IMR-90 (cell line): ENCODE measurements around the gene NRIP1. TPM values are rescaled to one million over a fixed set of nuclear protein-coding genes. Genes with fewer than 3 reads are reported as not detected.

Experiments
- ATAC-seq: fragments of 200-7000 bp; cut with Tn5 transposase; 2 replicates; pipeline ENCODE4 v1.9.1; 2020; ENCODE audit warnings: low read depth, mild to moderate bottlenecking, moderate library complexity
- BruUV-seq: library from RNA; stranded (reverse); fragments of 400-500 nt; replicated peaks from 2 replicates; lab custom pipeline; 2021; lab: Mats Ljungman, UMichigan
- CTCF ChIA-PET: fragments of 300-600 bp; formaldehyde crosslinking; extraction: SDS; loops from one replicate; lab custom pipeline; 2021; ENCODE audit warnings: antibody characterized with exemption; lab: Yijun Ruan, JAX
- POLR2A ChIA-PET: fragments of 300-600 bp; sonication (Branson Sonifier 250); formaldehyde crosslinking; loops from one replicate; lab custom pipeline; 2022; ENCODE audit warnings: antibody characterized with exemption; ENCODE audit not compliant: unreplicated experiment; lab: Charles Lee
- DNase-seq: peaks from one replicate; pipeline ENCODE4 v3.0.0; 2013
- H2AFZ ChIP-seq: replicated peaks from 2 replicates; pipeline ENCODE3; 2013; ENCODE audit warnings: low read length, mild to moderate bottlenecking; ENCODE audit not compliant: poor library complexity
- H2AK5ac ChIP-seq: 2 replicates; pipeline ENCODE4 v1.6.1; 2013; ENCODE audit warnings: low read depth, low read length, inconsistent platforms
- H2AK9ac ChIP-seq: replicated peaks from 2 replicates; pipeline ENCODE3; 2013; ENCODE audit warnings: mild to moderate bottlenecking, low read depth, low read length, moderate library complexity; ENCODE audit not compliant: poor library complexity
- H2BK120ac ChIP-seq: 2 replicates; pipeline ENCODE4 v1.6.1; 2013; ENCODE audit warnings: low read depth, low read length, inconsistent platforms
- H2BK15ac ChIP-seq: 3 replicates; pipeline ENCODE4 v1.6.1; 2013; ENCODE audit warnings: low read depth, low read length, inconsistent platforms
- H2BK20ac ChIP-seq: 2 replicates; pipeline ENCODE4 v1.6.1; 2013; ENCODE audit warnings: low read depth, mild to moderate bottlenecking, inconsistent platforms, low read length, moderate library complexity
- H2BK5ac ChIP-seq: 2 replicates; pipeline ENCODE4 v1.6.1; 2013; ENCODE audit warnings: mild to moderate bottlenecking, low read depth, low read length, inconsistent platforms; ENCODE audit not compliant: poor library complexity, severe bottlenecking
- H3K14ac ChIP-seq: replicated peaks from 2 replicates; pipeline ENCODE4 v1.6.1; 2013; ENCODE audit warnings: low read depth, low read length, inconsistent platforms
- H3K18ac ChIP-seq: 2 replicates; pipeline ENCODE4 v1.6.1; 2013; ENCODE audit warnings: low read depth, low read length, control low read depth
- H3K23ac ChIP-seq: 2 replicates; pipeline ENCODE4 v1.6.1; 2013; ENCODE audit warnings: low read depth, low read length, inconsistent platforms
- H3K27ac ChIP-seq: 2 replicates; pipeline ENCODE4 v1.5.1; 2013; ENCODE audit warnings: mild to moderate bottlenecking, control low read depth, low read length; ENCODE audit not compliant: insufficient read depth
- H3K27me3 ChIP-seq: 2 replicates; pipeline ENCODE4 v1.6.1; 2013; ENCODE audit warnings: low read length; ENCODE audit not compliant: control insufficient read depth, insufficient read depth
- H3K36me3 ChIP-seq: 2 replicates; pipeline ENCODE4 v1.6.1; 2013; ENCODE audit warnings: low read length, mixed read lengths; ENCODE audit not compliant: control insufficient read depth, insufficient read depth
- H3K4ac ChIP-seq: 2 replicates; pipeline ENCODE4 v1.6.1; 2013; ENCODE audit warnings: low read depth, low read length, inconsistent platforms
- H3K4me1 ChIP-seq: 2 replicates; pipeline ENCODE4 v1.6.1; 2013; ENCODE audit warnings: low read length, mixed read lengths; ENCODE audit not compliant: control insufficient read depth, insufficient read depth
- H3K4me2 ChIP-seq: 2 replicates; pipeline ENCODE4 v1.6.1; 2013; ENCODE audit warnings: low read depth, mild to moderate bottlenecking, control low read depth, low read length, moderate library complexity
- H3K4me3 ChIP-seq: 2 replicates; pipeline ENCODE4 v1.5.1; 2013; ENCODE audit warnings: low read depth, mild to moderate bottlenecking, control low read depth, low read length, moderate library complexity; ENCODE audit not compliant: insufficient read depth
- H3K56ac ChIP-seq: 2 replicates; pipeline ENCODE4 v1.6.1; 2013; ENCODE audit warnings: low read length, inconsistent platforms; ENCODE audit not compliant: insufficient read depth; ENCODE audit errors: extremely low read depth
- H3K79me1 ChIP-seq, 2 experiments: 2 replicates each; pipeline ENCODE4 v1.6.1; 2013; ENCODE audit warnings: low read length in 2 of 2, inconsistent platforms in 1 of 2, low read depth in 1 of 2
- H3K9ac ChIP-seq: 2 replicates; pipeline ENCODE4 v1.6.1; 2013; ENCODE audit warnings: low read depth, low read length, control low read depth
- H3K9me1 ChIP-seq: 2 replicates; pipeline ENCODE4 v1.6.1; 2013; ENCODE audit warnings: low read length, inconsistent platforms; ENCODE audit not compliant: insufficient read depth
- H3K9me3 ChIP-seq: 2 replicates; pipeline ENCODE4 v1.6.1; 2013; ENCODE audit warnings: low read length; ENCODE audit not compliant: control insufficient read depth, insufficient read depth
- H4K20me1 ChIP-seq: 2 replicates; pipeline ENCODE4 v1.6.1; 2013; ENCODE audit warnings: low read length, inconsistent platforms; ENCODE audit not compliant: insufficient read depth
- H4K5ac ChIP-seq: 2 replicates; pipeline ENCODE4 v1.6.1; 2013; ENCODE audit warnings: mild to moderate bottlenecking, low read depth, low read length, control low read depth
- H4K8ac ChIP-seq, 2 experiments: 2 replicates each; pipeline ENCODE4 v1.6.1; 2013; ENCODE audit warnings: low read depth in 2 of 2, low read length in 2 of 2, control low read depth in 1 of 2, inconsistent platforms in 1 of 2
- H4K91ac ChIP-seq: 2 replicates; pipeline ENCODE4 v1.6.1; 2013; ENCODE audit warnings: low read depth, low read length, inconsistent platforms; ENCODE audit not compliant: insufficient read depth
- CEBPB ChIP-seq: IDR thresholded peaks from 2 replicates; pipeline ENCODE4 v1.6.1; 2012; ENCODE audit warnings: low read depth, low read length, improper control_type of control experiment
- POLR2A ChIP-seq: IDR thresholded peaks from 2 replicates; pipeline ENCODE4 v1.6.1; 2012; ENCODE audit warnings: mild to moderate bottlenecking, low read depth, low read length
- RAD21 ChIP-seq: IDR thresholded peaks from 2 replicates; pipeline ENCODE4 v1.6.1; 2012; ENCODE audit warnings: low read length, improper control_type of control experiment
- RFX5 ChIP-seq: IDR thresholded peaks from 2 replicates; pipeline ENCODE4 v1.8.0; 2012; ENCODE audit warnings: low read depth, mild to moderate bottlenecking, low read length, moderate library complexity
- WGBS, 2 experiments: methylation state at CpG; one replicate each; pipeline versions ENCODE4 v1.1.5 to v1.1.7; 2013; ENCODE audit warnings: missing lambda C conversion rate in 2 of 2; ENCODE audit not compliant: insufficient read length in 1 of 2; ENCODE audit errors: extremely low coverage in 2 of 2; 5-methylcytosine and 5-hydroxymethylcytosine counted together
- dilution Hi-C: fragments of 300-500 bp; cut with HindIII; formaldehyde crosslinking; loops from one replicate; pipeline ENCODE4 v1.14.3; 2018; ENCODE audit warnings: low sequenced_read_pairs; ENCODE audit not compliant: unreplicated experiment
- in situ Hi-C: fragments of 300-500 bp; cut with MboI; formaldehyde crosslinking; loops from 3 replicates; pipeline ENCODE4 v1.14.3; 2019; ENCODE audit warnings: low sequenced_read_pairs, inconsistent platforms, mixed read lengths
- intact Hi-C: fragments of 100-400 bp; cut with micrococcal nuclease; formaldehyde crosslinking; loops from 2 replicates; pipeline ENCODE4 v1.10.0; 2022
- polyA plus RNA-seq, 3 experiments: library from polyadenylated mRNA; depleted of rRNA; stranded (reverse); fragments of >200 nt; gene quantifications; 2 replicates each; pipeline ENCODE4 v1.2.3, GENCODE V29; 2012; ENCODE audit warnings: low replicate concordance in 1 of 3
- total RNA-seq: library from RNA; depleted of rRNA; stranded (reverse); fragments of >200 nt; gene quantifications from 2 replicates; pipeline ENCODE4 v1.2.3, GENCODE V29; 2012
- TF ChIP-seq, protein P1 (sequence below): conservative IDR thresholded peaks from 2 replicates; pipeline ENCODE4 v1.5.1; 2012; ENCODE audit warnings: mild to moderate bottlenecking, low read depth, low read length, improper control_type of control experiment

Gene NRIP1
- total and polyA plus RNA-seq, 2 of the 4 experiments (the other 2 are of a cell fraction), result 9.6 to 73.8 TPM

GRCh38 chr21:15097580-15097979, 32.8 kb upstream of the NRIP1 start:
- intact Hi-C loops, result no loop called here
- Histone ChIP-seq H3K27ac (no peak overlapping the region), H3K14ac (no peak overlapping the region), H3K18ac (no peak overlapping the region), H2BK5ac (no peak overlapping the region), H4K8ac (no peak overlapping the region), H3K27me3 (no peaks in the 10 kb centered on the region; the same call in 1 of the 2 replicates), H2AFZ (no peak overlapping the region), H3K36me3 (no peaks in the 10 kb centered on the region), H3K4ac (no peak overlapping the region), H3K9me1 (no peaks in the 10 kb centered on the region), H4K91ac (no peak overlapping the region), H3K9ac (no peak overlapping the region), H2BK20ac (no peak overlapping the region), H3K23ac (no peak overlapping the region), H2AK5ac (no peak overlapping the region), H3K9me3 (no peaks in the 10 kb centered on the region), H4K5ac (no peak overlapping the region), H2AK9ac (no peak overlapping the region), H3K4me1 (no peaks in the 10 kb centered on the region), H4K20me1 (no peaks in the 10 kb centered on the region), H3K4me3 (no peak overlapping the region), H2BK15ac (no peak overlapping the region), H3K56ac (no peak overlapping the region), H2BK120ac (no peak overlapping the region), H3K4me2 (no peak overlapping the region), H3K79me1 (no peaks in the 10 kb centered on the region)
- in situ Hi-C loops, result loop anchor here (25.0 kb wide), 1 partner anchor 710 kb away; the partner anchor contains the start of gene HSPA13
- POLR2A ChIA-PET, result no interaction called here
- WGBS, 2 experiments, result no CpG with 5 or more reads among the region's 3 CpGs
- ATAC-seq (no peak), DNase-seq (no peak)
- dilution Hi-C loops, result no loop called here
- TF ChIP-seq, protein P1, sequence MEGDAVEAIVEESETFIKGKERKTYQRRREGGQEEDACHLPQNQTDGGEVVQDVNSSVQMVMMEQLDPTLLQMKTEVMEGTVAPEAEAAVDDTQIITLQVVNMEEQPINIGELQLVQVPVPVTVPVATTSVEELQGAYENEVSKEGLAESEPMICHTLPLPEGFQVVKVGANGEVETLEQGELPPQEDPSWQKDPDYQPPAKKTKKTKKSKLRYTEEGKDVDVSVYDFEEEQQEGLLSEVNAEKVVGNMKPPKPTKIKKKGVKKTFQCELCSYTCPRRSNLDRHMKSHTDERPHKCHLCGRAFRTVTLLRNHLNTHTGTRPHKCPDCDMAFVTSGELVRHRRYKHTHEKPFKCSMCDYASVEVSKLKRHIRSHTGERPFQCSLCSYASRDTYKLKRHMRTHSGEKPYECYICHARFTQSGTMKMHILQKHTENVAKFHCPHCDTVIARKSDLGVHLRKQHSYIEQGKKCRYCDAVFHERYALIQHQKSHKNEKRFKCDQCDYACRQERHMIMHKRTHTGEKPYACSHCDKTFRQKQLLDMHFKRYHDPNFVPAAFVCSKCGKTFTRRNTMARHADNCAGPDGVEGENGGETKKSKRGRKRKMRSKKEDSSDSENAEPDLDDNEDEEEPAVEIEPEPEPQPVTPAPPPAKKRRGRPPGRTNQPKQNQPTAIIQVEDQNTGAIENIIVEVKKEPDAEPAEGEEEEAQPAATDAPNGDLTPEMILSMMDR, result no peak
- TF ChIP-seq RAD21 (no peak), RFX5 (no peak), CEBPB (0 out of 2 replicates have a peak, but pooled peaks have one; percentile 18), POLR2A (no peak)
- CTCF ChIA-PET, result no interaction called here
- no TSS peak for BruUV-seq
